Tibial nerve (tissue), 4 donors: ENCODE results near the gene ZNF624.

Experiments used
- CTCF ChIP-seq, 5 experiments: fragments of 200-600 bp in 3 of 5; fragments of 450-650 bp in 2 of 5; sonication (generic) in 3 of 5; IDR thresholded peaks; one replicate each; pipeline ENCODE4 v1.5.1; 2016 to 2019; ENCODE audit warnings: antibody characterized with exemption in 5 of 5, mild to moderate bottlenecking in 3 of 5, moderate library complexity in 2 of 5
- EP300 ChIP-seq, 2 donors: sonication (generic); formaldehyde crosslinking; IDR thresholded peaks; one replicate each; pipeline ENCODE4 v1.6.1; 2017; ENCODE audit warnings: antibody characterized with exemption in 2 of 2, mild to moderate bottlenecking in 1 of 2

- TF ChIP-seq CTCF (IDR thresholded peaks at IDR 0.05), result no peak
- TF ChIP-seq EP300 (IDR thresholded peaks at IDR 0.05), result no peak
Observed at GRCh38 chr17:16649585-16649984, 4.1 kb downstream of the ZNF624 start.
